Fibroblast of villous mesenchyme (primary cell): ENCODE data around the gene LAT. TPM values are rescaled to one million over a fixed set of nuclear protein-coding genes. Genes with fewer than 3 reads are reported as not detected.
"Not testable (repeated sequence)": the region's sequence is repeated elsewhere in the genome, so short reads cannot be mapped to it uniquely, and the experiment has no call there.

Experiments
- DNase-seq: peaks from one replicate; pipeline ENCODE4 v3.0.0-alpha.2; 2010; ENCODE audit warnings: low read depth
- H3K4me3 ChIP-seq: 2 replicates; pipeline ENCODE4 v1.5.1; 2011; ENCODE audit warnings: low read depth, mild to moderate bottlenecking, low read length
- CTCF ChIP-seq: IDR thresholded peaks from 2 replicates; pipeline ENCODE4 v1.5.1; 2012; ENCODE audit warnings: low read depth, mild to moderate bottlenecking, low read length; ENCODE audit not compliant: insufficient read depth
- total RNA-seq: library from RNA; depleted of rRNA; stranded (reverse); fragments of >200 nt; gene quantifications from 2 replicates; pipeline ENCODE4 v1.2.3, GENCODE V29; 2012

Gene LAT
- total RNA-seq = 0.43 and 0.64 TPM in 2 replicates

- no peak within 1 kb of the TSS for H3K4me3 ChIP-seq
- no peak for DNase-seq
- TF ChIP-seq CTCF = no peak
These were observed at the start of gene LAT for GRCh38 chr16:28984619-28985135. Gene LAT, plus strand, starts transcription at chr16:28985052. Its CDS starts 366 bp downstream, at chr16:28985418.

GRCh38 chr16:28935346-28935745 is 49.5 kb upstream of the LAT start:
- no peak overlapping the region for H3K4me3 ChIP-seq
- no peak for DNase-seq
- no peak for TF ChIP-seq CTCF

GRCh38 chr16:28935924-28936783 is 48.7 kb upstream of the LAT start:
- peak overlapping the region; percentile 4 for H3K4me3 ChIP-seq
- TF ChIP-seq CTCF = no peak
- DNase-seq = peak; percentile 76

GRCh38 chr16:28936784-28937155 is 48.1 kb upstream of the LAT start:
- no peak for DNase-seq
- no peak overlapping the region for H3K4me3 ChIP-seq
- TF ChIP-seq CTCF = no peak

GRCh38 chr16:28937222-28937876 is 47.5 kb upstream of the LAT start:
- H3K4me3 ChIP-seq = no peak overlapping the region
- DNase-seq = no peak
- no peak for TF ChIP-seq CTCF

- H3K4me3 ChIP-seq = no peak overlapping the region
- no peak for DNase-seq
- no peak for TF ChIP-seq CTCF
These were observed 46.1 kb upstream of the LAT start for GRCh38 chr16:28938721-28939120.

GRCh38 chr16:28939825-28940224 is 45.0 kb upstream of the LAT start:
- not testable (repeated sequence) for DNase-seq, H3K4me3 ChIP-seq
